Epidermal melanocyte (primary cell): ENCODE results near the gene TEKT5.
A peak's percentile ranks its signal among the peaks of the same experiment; 100 is the strongest.

ENCODE experiments used
- DNase-seq: peaks from one replicate; pipeline ENCODE4 v3.0.0; 2011; ENCODE audit warnings: low spot score; ENCODE audit not compliant: insufficient read length

TEKT5 gene

DNA sequence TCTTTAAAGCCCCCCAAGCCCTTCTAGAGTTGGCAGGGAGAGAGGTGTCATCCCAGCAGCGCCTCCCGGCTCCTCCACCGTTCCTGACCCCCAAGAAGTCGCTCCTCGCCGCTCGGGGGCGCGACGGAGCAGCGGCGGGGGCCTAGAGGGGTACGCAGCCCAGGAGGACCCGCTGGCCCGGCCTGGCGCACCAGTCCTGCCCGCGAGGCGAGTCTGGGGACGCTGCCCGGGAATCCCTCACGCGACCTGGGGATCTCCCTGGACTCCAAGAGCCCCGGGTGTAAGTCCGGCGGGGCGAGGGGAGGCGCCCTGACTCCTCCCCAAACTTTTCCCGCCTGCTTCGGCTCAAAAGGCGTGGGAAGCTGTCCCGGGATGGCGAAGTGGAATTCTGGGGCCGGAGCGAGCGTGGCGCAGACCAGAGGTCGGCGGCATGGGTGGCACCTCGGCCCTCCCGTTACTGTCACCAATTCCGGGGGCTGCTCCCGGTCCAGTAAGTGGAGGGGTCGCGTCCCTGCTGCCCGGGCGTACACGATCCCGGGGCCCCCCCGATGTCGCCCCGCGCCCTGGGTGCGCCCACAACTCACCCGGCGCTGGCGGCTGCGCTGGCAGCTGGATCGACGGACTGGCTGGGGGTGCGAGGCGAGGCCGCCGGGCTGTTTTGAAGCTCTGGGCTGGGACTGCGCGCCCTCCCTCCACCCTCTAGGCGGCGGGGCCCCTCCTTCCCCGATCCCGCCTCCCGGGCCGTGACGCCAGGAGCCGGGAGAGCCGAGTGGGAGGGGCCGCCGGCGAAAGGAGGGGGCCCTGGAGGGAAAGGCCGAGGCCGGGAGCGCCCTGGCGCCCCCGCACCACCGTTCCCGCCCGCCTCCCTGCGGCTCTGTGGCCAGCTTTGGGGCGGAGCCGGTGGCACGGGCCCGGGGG is 114.5 kb downstream of the TEKT5 start, which contains the start of gene EMP2:
EMP2 (minus strand) TSS at position 634 of the 918 bp plus-strand sequence. CDS start 32,981 bp downstream, outside the sequence.
- DNase-seq = peak; percentile 77

- DNase-seq = no peak
Measured at GRCh38 chr16:10579575-10579964, 115.2 kb downstream of the TEKT5 start.

GRCh38 chr16:10578474-10579316 is 116.0 kb downstream of the TEKT5 start:
- no peak for DNase-seq
